Activated CD8-positive, alpha-beta T cell treated with anti-CD3 and anti-CD28 coated beads for 36 hours (primary cell): Measurements from ENCODE around the gene CACNG1. TPM values are rescaled to one million over a fixed set of nuclear protein-coding genes. Genes with fewer than 3 reads are reported as not detected.

ENCODE experiments used
- ATAC-seq: fragments of 200-7000 bp; cut with Tn5 transposase; one replicate; pipeline ENCODE4 v1.10.0; 2021; ENCODE audit warnings: mild to moderate bottlenecking, moderate library complexity
- CTCF ChIA-PET: fragments of 350-600 bp; sonication (Branson Sonifier 250); formaldehyde crosslinking; loops from one replicate; lab custom pipeline; 2021; ENCODE audit warnings: antibody characterized with exemption; lab: Charles Lee
- POLR2A ChIA-PET: fragments of 350-600 bp; sonication (Branson Sonifier 250); formaldehyde crosslinking; loops from one replicate; lab custom pipeline; 2021; ENCODE audit warnings: antibody characterized with exemption; lab: Charles Lee
- DNase-seq: peaks from one replicate; pipeline ENCODE4 v3.0.0-alpha.2; 2020
- H3K27ac Mint-ChIP-seq: one replicate; pipeline ENCODE4 v1.8.0; 2021; ENCODE audit warnings: mild to moderate bottlenecking, mixed read lengths
- H3K27me3 Mint-ChIP-seq: one replicate; pipeline ENCODE4 v1.8.0; 2021; ENCODE audit warnings: mixed read lengths
- H3K36me3 Mint-ChIP-seq: one replicate; pipeline ENCODE4 v1.8.0; 2021; ENCODE audit warnings: low read depth, mixed read lengths
- H3K4me1 Mint-ChIP-seq: one replicate; pipeline ENCODE4 v1.8.0; 2021; ENCODE audit warnings: low read depth, mixed read lengths
- H3K4me3 Mint-ChIP-seq: one replicate; pipeline ENCODE4 v1.8.0; 2021; ENCODE audit warnings: mild to moderate bottlenecking, moderate library complexity, mixed read lengths
- H3K9me3 Mint-ChIP-seq: one replicate; pipeline ENCODE4 v1.8.0; 2021; ENCODE audit warnings: mixed read lengths
- CTCF ChIP-seq: fragments of 200-600 bp; IDR thresholded peaks from one replicate; pipeline ENCODE4 v1.8.0; 2022; ENCODE audit warnings: antibody characterized with exemption, mild to moderate bottlenecking
- intact Hi-C: fragments of 100-400 bp; cut with micrococcal nuclease; formaldehyde crosslinking; loops from one replicate; pipeline ENCODE4 v1.10.0; 2022
- total RNA-seq, 2 experiments: library from RNA; stranded (reverse); gene quantifications; one replicate each; pipeline ENCODE4 v1.2.3, GENCODE V29; 2021

The CACNG1 gene
- total RNA-seq, 2 experiments from 2014 or later: not detected

- no peaks in the 10 kb centered on the region for H3K9me3 Mint-ChIP-seq
Measured at GRCh38 chr17:67072885-67073284, 28.5 kb downstream of the CACNG1 start.

DNA sequence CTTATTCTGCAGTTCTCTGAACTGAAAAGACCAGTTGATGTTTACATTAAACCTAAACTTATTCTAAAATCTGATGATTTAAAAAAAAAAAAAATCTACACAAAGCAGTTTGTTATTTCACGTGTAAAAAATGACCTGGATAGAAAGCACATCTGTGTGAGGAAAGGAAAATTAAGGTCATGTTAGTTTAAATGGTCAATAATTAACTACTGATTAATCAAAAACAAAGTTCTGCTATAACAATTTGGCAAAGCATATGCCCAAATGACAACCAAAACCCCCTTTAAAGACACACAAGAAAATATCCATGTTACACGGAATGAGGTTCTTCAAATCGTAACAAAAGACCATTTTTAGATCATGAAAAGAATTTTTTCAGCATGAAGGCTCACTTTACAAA lies 30.4 kb downstream of the CACNG1 start:
- intact Hi-C loops: no loop called here
- Mint-ChIP-seq H3K27me3 (no peaks in the 10 kb centered on the region), H3K27ac (no peak overlapping the region), H3K4me3 (no peak overlapping the region), H3K9me3 (no peaks in the 10 kb centered on the region), H3K4me1 (no peaks in the 10 kb centered on the region), H3K36me3 (peaks cover 13% of the 10 kb centered on the region)
- POLR2A ChIA-PET: no interaction called here
- DNase-seq (no peak), ATAC-seq (no peak)
- no peak for TF ChIP-seq CTCF
- CTCF ChIA-PET: no interaction called here

More at GRCh38 chr17:67072885-67073284, 28.5 kb downstream of the CACNG1 start:
- Mint-ChIP-seq H3K4me3 (no peak overlapping the region), H3K27ac (no peak overlapping the region), H3K27me3 (no peaks in the 10 kb centered on the region), H3K36me3 (peaks cover 9% of the 10 kb centered on the region), H3K4me1 (no peaks in the 10 kb centered on the region)
- ATAC-seq (no peak), DNase-seq (no peak)
- ChIA-PET CTCF (no interaction called here), POLR2A (interaction anchor here (0.8 kb wide), 1 partner anchor 114 kb away, joined by 3 read pairs; no protein-coding TSS in a partner anchor)
- intact Hi-C loops: no loop called here
- TF ChIP-seq CTCF: no peak

- Mint-ChIP-seq H3K4me3 (no peak overlapping the region), H3K4me1 (peaks cover 3% of the 10 kb centered on the region), H3K27ac (no peak overlapping the region), H3K36me3 (peaks cover 13% of the 10 kb centered on the region), H3K27me3 (no peaks in the 10 kb centered on the region), H3K9me3 (no peaks in the 10 kb centered on the region)
- intact Hi-C loops: no loop called here
- no peak for TF ChIP-seq CTCF
- ATAC-seq (no peak), DNase-seq (no peak)
- POLR2A ChIA-PET: no interaction called here
- CTCF ChIA-PET: no interaction called here
Measured at GRCh38 chr17:67076290-67076689, 31.9 kb downstream of the CACNG1 start.

DNA sequence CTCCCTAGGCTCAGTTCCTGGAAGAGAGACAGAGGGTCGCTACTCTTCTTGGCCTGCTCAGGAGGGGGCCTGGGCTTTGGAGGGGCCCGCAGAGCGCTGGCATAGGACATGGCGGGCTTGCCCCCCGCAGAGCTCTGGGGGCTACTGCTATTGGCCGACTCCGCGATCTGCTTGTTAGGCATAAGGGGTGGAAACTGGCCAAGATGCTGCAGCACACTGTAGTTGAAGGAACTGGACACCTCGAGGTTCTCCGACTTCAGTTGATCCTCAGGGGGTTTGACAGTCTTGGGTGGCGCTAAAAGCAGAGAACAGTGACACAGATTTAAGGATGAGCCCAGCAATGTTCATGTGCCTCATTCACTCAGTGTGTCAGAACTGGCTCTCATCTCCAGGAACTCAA lies 33.9 kb downstream of the CACNG1 start:
- H3K36me3 Mint-ChIP-seq: peaks cover 10% of the 10 kb centered on the region
- POLR2A ChIA-PET: no interaction called here
- no peaks in the 10 kb centered on the region for H3K9me3 Mint-ChIP-seq
- CTCF ChIA-PET: interaction anchor here (0.6 to 0.9 kb wide), 2 partner anchors 11 to 161 kb away, joined by 3 read pairs; no protein-coding TSS in a partner anchor
- ATAC-seq (no peak), DNase-seq (no peak)
- H3K27me3 Mint-ChIP-seq: no peaks in the 10 kb centered on the region
- H3K4me1 Mint-ChIP-seq: peaks cover 13% of the 10 kb centered on the region
- intact Hi-C loops: no loop called here
- TF ChIP-seq CTCF: no peak
- H3K4me3 Mint-ChIP-seq: no peak overlapping the region
- no peak overlapping the region for H3K27ac Mint-ChIP-seq

DNA sequence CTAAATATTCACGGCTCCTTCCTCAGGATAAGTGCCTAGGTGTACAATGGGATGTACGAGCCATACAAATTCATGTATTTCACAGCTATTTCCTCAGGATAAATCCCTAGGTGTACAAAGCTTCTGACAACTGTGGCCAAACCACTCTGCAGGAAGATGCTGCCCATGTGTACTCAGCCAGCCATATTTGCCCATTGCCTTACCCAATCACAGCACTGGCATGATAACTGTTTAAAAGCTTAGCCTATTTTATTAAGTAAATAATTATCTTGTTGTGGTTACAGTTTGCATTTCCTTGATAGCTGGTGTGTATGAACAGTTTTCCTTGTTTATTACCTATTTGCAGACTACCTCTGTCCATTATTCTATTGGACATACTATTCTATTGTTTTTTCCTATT lies 35.1 kb downstream of the CACNG1 start:
- DNase-seq (no peak), ATAC-seq (no peak)
- Mint-ChIP-seq H3K4me3 (no peak overlapping the region), H3K9me3 (no peaks in the 10 kb centered on the region), H3K27me3 (no peaks in the 10 kb centered on the region), H3K27ac (no peak overlapping the region), H3K36me3 (peaks cover 10% of the 10 kb centered on the region), H3K4me1 (peaks cover 17% of the 10 kb centered on the region)
- POLR2A ChIA-PET: no interaction called here
- TF ChIP-seq CTCF: no peak
- CTCF ChIA-PET: no interaction called here
- intact Hi-C loops: no loop called here
